Ovary (tissue), 9 donors: ENCODE data around the gene ENO3. TPM values are rescaled to one million over a fixed set of nuclear protein-coding genes. Genes with fewer than 3 reads are reported as not detected.

Experiments
- DNase-seq, 5 donors: peaks; one replicate each; pipeline ENCODE4 v3.0.0-alpha.2; 2019 to 2020
- H3K27ac ChIP-seq, 2 donors: fragments of 200-600 bp; one replicate each; pipeline versions ENCODE4 v1.5.1 to v1.8.0; 2019 to 2022
- H3K27me3 ChIP-seq: fragments of 200-600 bp; one replicate; pipeline ENCODE4 v1.8.0; 2022
- H3K36me3 ChIP-seq: fragments of 200-600 bp; sonication (generic); one replicate; pipeline ENCODE4 v1.5.1; 2019
- H3K4me1 ChIP-seq: one replicate; pipeline ENCODE4 v1.8.1; 2013; ENCODE audit warnings: mild to moderate bottlenecking, moderate library complexity; ENCODE audit not compliant: insufficient read depth
- H3K4me3 ChIP-seq: fragments of 200-600 bp; sonication (generic); one replicate; pipeline ENCODE4 v1.5.1; 2017
- H3K9me3 ChIP-seq, 2 donors: fragments of 200-600 bp in 1 of 2; sonication (generic) in 1 of 2; one replicate each; pipeline versions ENCODE4 v1.5.1 to v1.8.1; 2013 to 2019; ENCODE audit warnings: mild to moderate bottlenecking in 1 of 2, moderate library complexity in 1 of 2
- CTCF ChIP-seq, 3 donors: fragments of 450-650 bp in 2 of 3; fragments of 200-600 bp in 1 of 3; IDR thresholded peaks; one replicate each; pipeline versions ENCODE4 v1.5.1 to v1.8.0; 2016 to 2022; ENCODE audit warnings: antibody characterized with exemption in 3 of 3, mild to moderate bottlenecking in 1 of 3
- EP300 ChIP-seq: sonication (generic); formaldehyde crosslinking; IDR thresholded peaks from one replicate; pipeline ENCODE4 v1.6.1; 2017; ENCODE audit warnings: antibody characterized with exemption
- POLR2A ChIP-seq: fragments of 450-650 bp; IDR thresholded peaks from one replicate; pipeline ENCODE4 v1.6.1; 2017; ENCODE audit warnings: antibody characterized with exemption, mild to moderate bottlenecking, moderate library complexity
- WGBS, 3 donors: extraction: QIAGEN DNeasy Blood & Tissue Kit in 1 of 3; methylation state at CpG; one replicate each; pipeline versions ENCODE4 v1.1.5 to v1.1.7; 2013 to 2017; 5-methylcytosine and 5-hydroxymethylcytosine counted together
- intact Hi-C, 4 donors: fragments of 100-400 bp; cut with DNase I; formaldehyde crosslinking; loops; one replicate each; pipeline versions ENCODE4 v1.11.0 to v1.15.1; 2022 to 2023
- polyA plus RNA-seq, 2 donors: library from polyadenylated mRNA; stranded (reverse); fragments of 200-250 nt in 1 of 2; fragments of 350-450 nt in 1 of 2; fragmentation: Illumina TruSeq in 1 of 2; extraction: RNeasy Lipid Tissue Mini Kit (QIAGEN cat#74804) in 1 of 2; gene quantifications; one replicate each; pipeline ENCODE4 v1.2.3, GENCODE V29; 2013 to 2014
- total RNA-seq, 7 donors: library from RNA; depleted of rRNA in 2 of 7; stranded (reverse); fragments of >200 nt in 2 of 7; fragmentation: NEBNext Ultra II Directional in 3 of 7; extraction: Animal tissue kit (Norgen Biotek cat#: 25700) in 3 of 7; gene quantifications; one replicate each; pipeline versions ENCODE4 v1.1.0 to v1.2.4, GENCODE V29; 2016 to 2023
- donor health status: DM: no; HTN: no; CAD: no; lungs with moderate emphysema.
- donor health status: DM: no; HTN: no; CAD: no.
- donor health status: Bipolar disorder and iron deficiency.
- donor health status: DM: yes; HTN: yes; CAD: no.
- donor health status: DM: no; HTN: no; CAD: no.
- donor health status: DM: yes; HTN: yes; CAD: no.

ENO3 gene
- total and polyA plus RNA-seq, 9 donors = 1.8 to 6.1 (median 4.1) TPM

GRCh38 chr17:4973256-4974114, 22.6 kb downstream of the ENO3 start:
- TF ChIP-seq CTCF (IDR thresholded peaks at IDR 0.05) (no peak), EP300 (no peak), POLR2A (no peak)
- H3K9me3 ChIP-seq = no peaks in the 10 kb centered on the region
- 78 to 82% (median 80%) methylated on average over 10 of the region's 10 CpGs for WGBS, 3 donors
- no peak for DNase-seq
- H3K27ac ChIP-seq = no peak overlapping the region
- H3K36me3 ChIP-seq = no peaks in the 10 kb centered on the region
- intact Hi-C loops = no loop called here
- H3K4me1 ChIP-seq = peaks cover 4% of the 10 kb centered on the region
- H3K27me3 ChIP-seq = no peaks in the 10 kb centered on the region
- no peak overlapping the region for H3K4me3 ChIP-seq

GRCh38 chr17:4974115-4974670, 23.3 kb downstream of the ENO3 start:
- no peaks in the 10 kb centered on the region for H3K36me3 ChIP-seq

DNA sequence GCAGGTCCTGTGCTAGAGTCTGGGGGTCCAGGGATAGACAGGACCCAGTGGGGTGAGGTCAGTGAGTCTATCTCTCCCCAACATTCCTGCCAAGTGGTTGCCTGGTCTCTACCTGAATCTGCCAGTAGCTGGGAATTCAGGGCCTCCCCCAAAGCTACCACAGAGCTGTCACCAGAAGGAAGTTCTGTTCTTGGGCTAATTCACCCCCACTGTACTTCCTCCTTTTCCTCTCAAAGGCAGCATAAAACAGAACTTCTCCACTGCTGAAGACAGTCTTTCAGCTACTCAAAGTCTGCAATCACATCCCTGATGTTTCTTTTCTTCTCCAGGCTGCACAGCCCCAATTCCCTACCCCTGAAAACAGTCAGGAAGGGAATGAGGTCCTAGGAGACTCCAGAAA, 27.8 kb downstream of the ENO3 start:
- H3K4me1 ChIP-seq = no peaks in the 10 kb centered on the region
- no peaks in the 10 kb centered on the region for H3K27me3 ChIP-seq
- H3K9me3 ChIP-seq = no peaks in the 10 kb centered on the region
- no peak overlapping the region for H3K4me3 ChIP-seq
- no peak for DNase-seq
- intact Hi-C loops = no loop called here
- H3K36me3 ChIP-seq = no peaks in the 10 kb centered on the region
- H3K27ac ChIP-seq = no peak overlapping the region
- TF ChIP-seq EP300 = no peak

More at GRCh38 chr17:4974115-4974670, 23.3 kb downstream of the ENO3 start:
- no peaks in the 10 kb centered on the region for H3K27me3 ChIP-seq
- WGBS, 3 donors = 84 to 92% (median 87%) methylated on average over 9 of the region's 9 CpGs
- DNase-seq = no peak
- H3K27ac ChIP-seq = no peak overlapping the region
- H3K4me1 ChIP-seq = no peaks in the 10 kb centered on the region
- H3K9me3 ChIP-seq = no peaks in the 10 kb centered on the region
- intact Hi-C loops = no loop called here
- H3K4me3 ChIP-seq = no peak overlapping the region
- TF ChIP-seq POLR2A (no peak), CTCF (IDR thresholded peaks at IDR 0.05) (no peak), EP300 (no peak)

DNA sequence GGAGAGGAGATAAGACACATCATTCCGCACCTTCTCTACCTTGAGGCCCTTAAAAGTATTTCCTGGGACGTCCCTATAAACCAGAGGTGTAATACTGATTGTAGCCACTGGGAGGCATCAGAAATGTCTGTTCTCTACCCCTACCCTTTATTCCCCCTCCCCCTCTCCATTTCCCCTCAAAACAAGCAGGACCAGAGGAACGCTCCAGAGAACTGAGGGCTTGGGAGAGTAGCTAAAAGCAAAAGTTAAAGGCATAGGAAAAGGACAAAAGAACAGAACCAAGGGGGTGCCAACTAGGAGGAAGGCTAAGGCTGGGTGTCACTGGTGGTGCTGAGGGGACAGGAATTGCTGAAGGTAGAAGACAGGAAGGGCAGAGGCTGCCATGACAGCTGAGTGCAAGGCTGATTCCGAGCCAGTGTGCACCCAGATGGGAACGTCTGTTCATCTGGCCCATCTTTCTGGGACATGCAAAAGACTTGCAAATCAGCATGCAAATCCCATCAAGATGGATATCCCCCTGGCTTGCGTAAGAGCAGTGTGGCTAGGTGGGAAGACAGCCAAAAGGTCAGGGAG, 29.8 kb downstream of the ENO3 start:
- H3K9me3 ChIP-seq = no peaks in the 10 kb centered on the region
- H3K4me3 ChIP-seq = no peak overlapping the region
- H3K4me1 ChIP-seq = no peaks in the 10 kb centered on the region
- no peaks in the 10 kb centered on the region for H3K36me3 ChIP-seq
- intact Hi-C loops = loop anchor here in 1 of 4 donors (5.0 kb wide), 1 partner anchor 82 kb away; no protein-coding TSS in a partner anchor
- 33 to 38% (median 35%) methylated on average over 6 of the region's 6 CpGs for WGBS, 3 donors
- no peak overlapping the region for H3K27ac ChIP-seq
- TF ChIP-seq EP300 = no peak
- TF ChIP-seq POLR2A = no peak
- peak; percentile 46 to 60 (median 47) for TF ChIP-seq CTCF (IDR thresholded peaks at IDR 0.05)
- no peak for DNase-seq
- no peaks in the 10 kb centered on the region for H3K27me3 ChIP-seq
